ENCODE data around the gene ZNF860. TPM values are rescaled to one million over a fixed set of nuclear protein-coding genes. Genes with fewer than 3 reads are reported as not detected.
A peak's percentile ranks its signal among the peaks of the same experiment; 100 is the strongest.

ZNF860 gene
- total RNA-seq, 2 donors from 2014 or later: 1.0 to 2.6 TPM

GRCh38 chr3:31936420-31937060 is 45.0 kb upstream of the ZNF860 start:
- H3K27me3 ChIP-seq: no peaks in the 10 kb centered on the region
- no peak overlapping the region for H3K4me3 ChIP-seq
- no peaks in the 10 kb centered on the region for H3K4me1 ChIP-seq
- intact Hi-C loops (cut with DNase I): no loop called here
- WGBS, 2 donors: 7 to 29% methylated on average over 1 of the region's 1 CpG
- ATAC-seq (no peak), DNase-seq (no peak)
- no peak overlapping the region for H3K27ac ChIP-seq
- H3K9me3 ChIP-seq: no peaks in the 10 kb centered on the region
- H3K36me3 ChIP-seq (replicated peaks in 1 of 2; ENCODE audit: insufficient read depth in 1 of 2, low read depth in 2 of 2): no peaks in the 10 kb centered on the region
- TF ChIP-seq, protein P1, sequence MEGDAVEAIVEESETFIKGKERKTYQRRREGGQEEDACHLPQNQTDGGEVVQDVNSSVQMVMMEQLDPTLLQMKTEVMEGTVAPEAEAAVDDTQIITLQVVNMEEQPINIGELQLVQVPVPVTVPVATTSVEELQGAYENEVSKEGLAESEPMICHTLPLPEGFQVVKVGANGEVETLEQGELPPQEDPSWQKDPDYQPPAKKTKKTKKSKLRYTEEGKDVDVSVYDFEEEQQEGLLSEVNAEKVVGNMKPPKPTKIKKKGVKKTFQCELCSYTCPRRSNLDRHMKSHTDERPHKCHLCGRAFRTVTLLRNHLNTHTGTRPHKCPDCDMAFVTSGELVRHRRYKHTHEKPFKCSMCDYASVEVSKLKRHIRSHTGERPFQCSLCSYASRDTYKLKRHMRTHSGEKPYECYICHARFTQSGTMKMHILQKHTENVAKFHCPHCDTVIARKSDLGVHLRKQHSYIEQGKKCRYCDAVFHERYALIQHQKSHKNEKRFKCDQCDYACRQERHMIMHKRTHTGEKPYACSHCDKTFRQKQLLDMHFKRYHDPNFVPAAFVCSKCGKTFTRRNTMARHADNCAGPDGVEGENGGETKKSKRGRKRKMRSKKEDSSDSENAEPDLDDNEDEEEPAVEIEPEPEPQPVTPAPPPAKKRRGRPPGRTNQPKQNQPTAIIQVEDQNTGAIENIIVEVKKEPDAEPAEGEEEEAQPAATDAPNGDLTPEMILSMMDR (IDR thresholded peaks at IDR 0.05): no peak
- no peak for TF ChIP-seq POLR2A (IDR thresholded peaks at IDR 0.05)

DNA sequence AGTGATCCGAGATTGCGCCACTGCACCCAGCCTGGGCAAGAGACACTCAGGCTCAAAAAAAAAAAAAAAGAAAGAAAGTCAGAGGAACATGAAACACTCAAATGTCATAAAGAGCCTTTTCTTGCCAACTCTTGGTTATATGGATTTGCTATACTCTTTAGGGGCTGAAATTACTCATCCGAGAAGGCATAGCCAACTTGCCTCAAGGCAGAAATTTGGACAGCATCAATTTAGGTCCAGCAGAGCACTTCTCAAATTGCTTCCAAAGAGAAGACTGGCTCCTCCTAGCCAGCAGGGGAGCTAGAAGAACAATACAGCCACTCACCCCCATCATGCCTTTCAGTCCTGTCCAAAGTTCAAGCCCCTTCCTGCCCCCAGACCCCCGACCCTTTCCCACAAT is 44.3 kb upstream of the ZNF860 start:
- Histone ChIP-seq H3K4me1 (no peaks in the 10 kb centered on the region), H3K36me3 (replicated peaks in 1 of 2; ENCODE audit: insufficient read depth in 1 of 2, low read depth in 2 of 2) (no peaks in the 10 kb centered on the region), H3K27me3 (no peaks in the 10 kb centered on the region), H3K4me3 (no peak overlapping the region), H3K9me3 (no peaks in the 10 kb centered on the region), H3K27ac (no peak overlapping the region)
- TF ChIP-seq, protein P1 (IDR thresholded peaks at IDR 0.05): no peak
- 83 to 92% methylated on average over 4 of the region's 4 CpGs for WGBS, 2 donors
- ATAC-seq: no peak
- DNase-seq: no peak
- intact Hi-C loops (cut with DNase I): no loop called here

- 95 to 96% methylated on average over 2 of the region's 2 CpGs for WGBS, 2 donors
- TF ChIP-seq POLR2A (IDR thresholded peaks at IDR 0.05): no peak
- TF ChIP-seq, protein P1 (IDR thresholded peaks at IDR 0.05): no peak
- no peak for ATAC-seq
Measured at GRCh38 chr3:31942446-31942845, 39.1 kb upstream of the ZNF860 start.

DNA sequence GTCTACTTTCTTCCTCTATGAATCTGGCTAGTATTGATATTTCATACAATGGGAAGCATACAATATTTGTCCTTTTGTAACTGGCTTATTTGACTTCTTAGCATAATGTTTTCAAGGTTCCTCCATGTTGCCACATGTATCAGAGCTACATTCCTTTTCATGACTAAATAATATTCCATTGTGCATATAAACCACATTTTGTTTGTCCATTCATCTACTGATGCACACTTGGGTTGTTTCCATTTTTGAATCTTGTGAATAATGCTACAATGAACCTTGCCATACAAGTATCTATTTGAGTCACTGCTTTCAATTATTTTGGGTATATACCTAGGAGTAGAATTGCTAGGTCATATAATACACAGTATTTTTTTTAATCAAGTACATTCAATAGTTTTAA is 38.5 kb upstream of the ZNF860 start:
- Histone ChIP-seq H3K36me3 (replicated peaks in 1 of 2; ENCODE audit: insufficient read depth in 1 of 2, low read depth in 2 of 2) (no peaks in the 10 kb centered on the region), H3K27ac (no peak overlapping the region), H3K27me3 (no peaks in the 10 kb centered on the region), H3K4me1 (no peaks in the 10 kb centered on the region), H3K4me3 (no peak overlapping the region), H3K9me3 (no peaks in the 10 kb centered on the region)
- ATAC-seq (no peak), DNase-seq (no peak)
- intact Hi-C loops (cut with DNase I): no loop called here
- TF ChIP-seq, protein P1 (IDR thresholded peaks at IDR 0.05): no peak
- no peak for TF ChIP-seq POLR2A (IDR thresholded peaks at IDR 0.05)

More at GRCh38 chr3:31942446-31942845, 39.1 kb upstream of the ZNF860 start:
- no peak for DNase-seq
- Histone ChIP-seq H3K27me3 (no peaks in the 10 kb centered on the region), H3K36me3 (replicated peaks in 1 of 2; ENCODE audit: insufficient read depth in 1 of 2, low read depth in 2 of 2) (no peaks in the 10 kb centered on the region), H3K4me1 (no peaks in the 10 kb centered on the region), H3K27ac (no peak overlapping the region), H3K4me3 (no peak overlapping the region), H3K9me3 (no peaks in the 10 kb centered on the region)
- intact Hi-C loops (cut with DNase I): no loop called here

GRCh38 chr3:31945738-31946052 is 35.9 kb upstream of the ZNF860 start:
- no peaks in the 10 kb centered on the region for H3K9me3 ChIP-seq
- DNase-seq: no peak
- peaks cover 6% of the 10 kb centered on the region for H3K4me1 ChIP-seq
- no peaks in the 10 kb centered on the region for H3K27me3 ChIP-seq
- no peak overlapping the region for H3K27ac ChIP-seq
- TF ChIP-seq POLR2A (IDR thresholded peaks at IDR 0.05): no peak
- TF ChIP-seq, protein P1 (IDR thresholded peaks at IDR 0.05): no peak
- H3K4me3 ChIP-seq: no peak overlapping the region
- ATAC-seq: peak; percentile 35
- H3K36me3 ChIP-seq (replicated peaks in 1 of 2; ENCODE audit: insufficient read depth in 1 of 2, low read depth in 2 of 2): no peaks in the 10 kb centered on the region
- 88 to 90% methylated on average over 3 of the region's 3 CpGs for whole genome bisulfite sequencing, 2 donors
- intact Hi-C loops (cut with DNase I): no loop called here

All from body of pancreas (tissue), 4 donors.